Measurements from ENCODE around the gene ITPR1.
A peak's percentile ranks its signal among the peaks of the same experiment; 100 is the strongest.
"Not testable (repeated sequence)": the region's sequence is repeated elsewhere in the genome, so short reads cannot be mapped to it uniquely, and the experiment has no call there.

Gene ITPR1

DNA sequence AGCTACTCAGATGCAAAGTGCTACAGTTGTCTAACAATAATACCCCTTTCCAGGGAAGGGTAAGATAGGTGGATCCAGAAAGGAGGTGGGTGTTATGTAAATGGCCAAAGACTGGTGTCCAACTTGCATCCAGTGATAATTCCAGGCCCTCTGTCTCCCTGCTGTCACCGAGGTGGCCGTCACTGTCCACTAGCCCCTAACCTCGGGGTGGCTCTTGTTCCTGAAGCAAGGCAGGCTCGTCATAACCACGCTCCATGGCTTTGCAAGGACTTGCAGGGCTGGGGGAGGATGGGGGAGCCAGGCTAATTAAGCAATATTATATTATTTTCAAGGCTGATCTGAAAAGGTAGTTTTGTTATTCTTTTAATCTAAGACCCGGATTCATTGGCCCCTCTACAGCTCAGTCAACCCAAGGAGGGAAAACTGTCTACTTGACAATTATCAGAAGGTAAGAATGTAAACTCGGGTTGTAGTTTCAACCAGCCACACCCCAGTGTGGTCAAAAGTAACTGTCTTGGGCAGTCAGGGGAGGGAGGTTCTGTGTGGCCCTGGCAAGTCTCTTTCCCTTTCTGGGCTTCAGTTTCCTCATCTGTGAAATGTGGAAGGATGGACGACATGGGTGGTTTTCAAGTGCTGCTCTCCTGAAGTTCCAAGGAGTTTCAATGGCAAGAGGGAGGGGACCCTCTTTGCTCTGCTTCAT, 266.0 kb downstream of the ITPR1 start:
- DNase-seq (ENCODE audit: low spot score): no peak

DNA sequence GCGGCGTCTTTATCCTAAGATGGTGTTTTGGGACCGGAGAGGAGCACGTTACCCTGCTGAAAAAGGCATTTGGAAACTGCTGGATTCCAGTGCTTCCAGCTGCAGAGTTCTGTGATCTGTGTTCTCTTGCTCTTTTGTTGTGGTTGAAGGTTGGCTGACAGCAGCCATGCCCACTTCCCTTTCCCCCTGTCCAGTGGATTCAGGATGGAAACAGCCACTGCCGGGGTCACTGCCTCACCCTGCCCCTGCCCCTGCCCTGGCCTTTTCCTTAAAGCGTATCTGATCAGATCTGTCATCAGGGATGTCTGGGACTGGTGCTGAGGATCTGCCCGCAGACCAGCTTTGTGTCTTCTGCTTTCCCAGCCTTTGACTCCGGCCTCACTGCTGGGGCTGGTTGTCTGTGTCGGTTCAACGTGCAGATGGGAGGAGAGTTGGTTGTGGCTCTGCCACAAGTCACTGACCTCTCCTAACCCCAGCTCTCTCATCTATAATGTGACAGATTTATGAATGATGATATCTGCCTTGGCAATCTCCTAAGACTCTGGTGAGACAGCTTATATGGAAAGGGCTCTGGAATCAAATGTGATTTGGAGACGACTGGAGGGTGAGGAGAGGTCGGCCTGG, 266.7 kb downstream of the ITPR1 start:
- DNase-seq (ENCODE audit: low spot score): no peak

DNA sequence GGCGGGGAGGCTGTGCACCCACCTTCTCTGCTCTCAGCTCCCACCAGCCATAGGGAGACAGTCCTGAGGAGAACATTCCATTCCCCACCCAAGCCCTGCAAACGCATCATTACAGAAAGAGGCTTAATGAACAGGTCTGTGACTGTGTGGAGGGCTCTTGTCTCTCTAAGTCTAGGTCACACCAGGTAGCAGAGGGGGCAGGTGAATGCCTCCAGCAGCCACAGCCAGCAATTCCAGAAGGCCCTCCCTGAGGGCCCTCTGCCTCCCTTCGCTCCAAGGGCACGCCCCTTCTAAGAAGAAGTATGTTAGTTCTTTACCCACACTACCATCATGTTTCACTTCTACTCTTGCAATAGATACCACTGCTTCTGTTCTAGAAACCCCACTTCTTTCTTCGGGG, 268.6 kb downstream of the ITPR1 start:
- DNase-seq (ENCODE audit: low spot score): no peak

DNA sequence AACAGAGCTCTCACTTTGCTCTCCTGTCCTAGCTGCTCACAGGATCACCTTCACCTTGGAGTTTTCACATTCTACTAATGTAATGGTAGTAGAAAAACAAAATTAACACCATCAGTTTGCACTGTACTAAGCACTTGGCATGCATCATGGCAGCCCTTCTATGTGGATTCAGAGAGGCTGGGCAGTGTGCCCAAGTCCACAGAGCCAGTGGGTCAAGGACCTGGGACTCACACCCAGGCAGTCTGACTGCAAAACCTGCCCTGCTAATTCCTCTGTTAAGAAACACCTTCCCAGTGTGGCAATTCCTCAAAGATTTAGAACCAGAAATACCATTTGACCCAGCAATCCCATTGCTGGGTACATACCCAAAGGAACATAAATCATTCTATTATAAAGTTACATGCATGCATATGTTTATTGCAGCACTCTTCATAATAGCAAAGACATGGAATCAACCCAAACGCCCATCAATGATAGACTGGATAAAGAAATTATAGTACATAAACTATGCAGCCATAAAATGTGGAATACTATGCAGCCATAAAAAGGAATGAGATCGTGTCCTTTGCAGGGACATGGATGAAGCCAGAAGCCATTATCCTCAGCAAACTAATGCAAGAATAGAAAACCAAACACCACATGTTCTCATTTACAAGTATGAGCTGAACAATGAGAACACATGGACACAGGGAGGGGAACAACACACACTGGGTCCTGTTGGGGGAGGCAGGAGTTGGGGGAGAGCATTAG, 269.5 kb downstream of the ITPR1 start:
- DNase-seq (ENCODE audit: low spot score): not testable (repeated sequence)

DNA sequence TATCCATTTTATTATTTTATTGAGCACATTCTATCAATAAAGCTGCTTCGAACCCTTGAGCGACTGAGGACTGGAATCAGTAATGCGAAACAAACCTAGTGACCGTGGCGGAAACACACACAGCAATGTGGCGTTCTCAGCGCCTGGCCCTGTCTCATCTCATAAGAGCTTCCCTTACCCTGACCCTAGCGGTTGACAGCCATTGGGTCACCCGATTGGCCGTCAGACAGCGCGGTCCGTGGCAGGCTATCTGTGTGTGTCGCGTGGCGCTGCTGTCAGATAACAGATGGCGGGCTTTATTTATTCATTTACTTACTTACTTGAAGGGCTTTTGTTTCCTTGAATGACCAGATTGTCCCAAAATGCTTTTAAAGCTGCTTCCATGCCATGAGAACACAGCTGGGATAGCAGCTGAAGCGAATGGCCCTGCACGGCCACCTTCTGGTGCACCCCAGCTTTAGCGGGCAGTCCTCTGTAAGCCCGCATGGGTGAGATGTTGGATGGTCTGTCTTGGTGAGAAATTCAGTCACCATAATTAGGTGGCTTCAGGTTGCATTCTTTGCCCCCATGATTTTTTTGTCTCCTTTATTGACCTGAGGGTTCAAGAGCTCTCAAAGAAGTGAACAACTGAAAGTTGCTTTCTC, 270.6 kb downstream of the ITPR1 start:
- no peak for DNase-seq (ENCODE audit: low spot score)

DNA sequence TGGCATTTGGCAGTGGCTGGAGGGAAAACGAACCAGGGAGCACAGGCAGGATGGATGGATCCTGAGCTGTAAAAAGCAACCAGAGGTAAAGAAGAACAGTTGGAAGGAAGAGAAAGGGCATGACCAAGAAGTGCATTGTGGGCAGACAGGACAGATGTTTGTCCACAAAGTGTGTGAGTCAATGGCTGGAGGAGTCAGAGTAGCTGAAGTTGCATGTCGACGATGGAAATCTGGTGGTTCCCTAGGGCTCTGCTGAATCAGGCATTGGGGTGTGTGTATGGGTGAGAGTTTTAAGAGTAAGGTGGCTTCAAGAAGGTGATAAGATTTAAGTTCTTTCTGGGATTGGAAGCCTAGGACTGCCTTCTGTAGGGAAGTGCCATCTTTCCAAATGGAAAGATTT, 272.1 kb downstream of the ITPR1 start:
- no peak for DNase-seq (ENCODE audit: low spot score)

DNA sequence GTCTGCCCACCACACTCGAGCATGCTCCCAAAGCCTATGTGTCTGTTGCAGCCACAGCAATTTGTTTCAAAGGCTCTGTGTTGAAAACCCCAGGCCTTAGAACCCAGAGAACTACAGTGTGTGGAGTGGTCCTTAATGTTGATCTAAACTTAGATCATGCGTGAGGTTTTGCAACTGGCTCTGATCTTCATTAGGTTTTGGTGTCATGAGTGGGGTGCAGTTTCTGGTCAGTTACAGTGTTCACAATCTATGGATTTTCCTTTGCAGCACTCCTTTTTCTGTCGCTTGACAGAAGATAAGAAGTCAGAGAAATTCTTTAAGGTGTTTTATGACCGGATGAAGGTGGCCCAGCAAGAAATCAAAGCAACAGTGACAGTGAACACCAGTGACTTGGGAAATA, 273.1 kb downstream of the ITPR1 start:
- no peak for DNase-seq (ENCODE audit: low spot score)

DNA sequence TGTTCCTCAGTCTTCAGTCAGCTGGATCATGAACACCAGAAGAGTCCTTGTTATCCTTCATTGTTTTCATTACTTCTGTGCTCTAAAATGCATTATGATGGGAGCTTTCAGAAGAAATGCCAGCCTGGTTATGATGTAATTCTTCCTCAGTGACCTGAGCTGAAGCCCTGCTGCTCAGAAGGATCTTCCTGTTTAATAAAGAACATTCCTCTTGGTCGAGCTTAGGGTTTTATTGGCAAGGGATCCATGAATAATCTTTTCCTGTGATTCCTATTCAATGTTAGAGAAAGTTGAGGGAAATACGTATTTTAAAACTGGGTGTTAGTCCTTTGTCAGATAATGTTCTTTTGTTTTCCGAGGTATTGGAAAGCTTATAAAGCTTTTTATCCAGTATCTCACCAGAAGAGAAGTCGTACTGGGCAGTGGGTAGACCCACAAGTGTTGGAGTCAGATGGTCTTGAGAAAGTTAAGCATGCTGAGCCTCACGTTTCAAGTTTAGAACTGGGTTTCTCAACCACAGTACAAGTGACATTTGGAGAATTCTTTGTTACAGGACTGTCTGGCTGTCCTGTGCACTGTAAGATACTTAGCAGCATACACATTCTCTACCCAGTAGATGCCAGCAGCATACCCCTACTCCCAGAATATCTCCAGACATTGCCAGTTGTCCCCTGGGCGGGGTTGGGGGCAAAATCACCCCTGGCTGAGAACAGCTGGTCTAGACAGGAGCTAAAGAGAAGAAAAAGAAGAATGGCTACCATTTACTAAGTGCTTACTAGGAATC, 273.8 kb downstream of the ITPR1 start:
- DNase-seq (ENCODE audit: low spot score): no peak

DNA sequence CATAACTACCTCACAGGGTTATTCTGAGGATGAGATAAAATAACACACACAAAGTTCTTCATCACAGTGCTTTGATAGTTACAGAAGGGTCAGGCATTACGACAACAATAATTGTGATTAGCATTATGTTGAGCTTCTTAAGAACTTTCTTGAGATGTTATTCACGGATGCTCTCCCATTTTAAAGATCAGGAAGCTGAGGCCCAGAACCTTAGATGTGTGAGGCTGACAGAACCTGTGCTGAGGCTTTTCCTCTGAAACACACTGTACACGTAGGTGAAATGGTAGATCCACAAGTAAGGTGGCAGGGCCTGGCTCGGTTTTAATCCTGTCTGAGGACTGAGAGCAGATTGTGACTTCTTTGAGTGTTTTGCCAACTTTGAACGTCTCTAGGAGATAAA, 274.9 kb downstream of the ITPR1 start:
- no peak for DNase-seq (ENCODE audit: low spot score)

DNA sequence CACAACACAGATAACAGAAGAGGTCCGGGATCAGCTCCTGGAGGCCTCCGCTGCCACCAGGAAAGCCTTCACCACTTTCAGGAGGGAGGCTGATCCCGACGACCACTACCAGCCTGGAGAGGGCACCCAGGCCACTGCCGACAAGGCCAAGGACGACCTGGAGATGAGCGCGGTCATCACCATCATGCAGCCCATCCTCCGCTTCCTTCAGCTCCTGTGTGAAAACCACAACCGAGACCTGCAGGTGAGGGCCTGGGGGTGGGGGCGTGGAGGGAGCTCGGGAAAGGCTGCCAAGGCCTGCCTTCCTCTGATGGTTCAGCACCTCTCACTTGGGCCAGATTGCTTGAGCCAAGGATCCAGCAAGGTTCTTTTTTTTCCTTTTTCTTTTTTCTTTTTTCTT, 275.4 kb downstream of the ITPR1 start:
- no peak for DNase-seq (ENCODE audit: low spot score)

DNA sequence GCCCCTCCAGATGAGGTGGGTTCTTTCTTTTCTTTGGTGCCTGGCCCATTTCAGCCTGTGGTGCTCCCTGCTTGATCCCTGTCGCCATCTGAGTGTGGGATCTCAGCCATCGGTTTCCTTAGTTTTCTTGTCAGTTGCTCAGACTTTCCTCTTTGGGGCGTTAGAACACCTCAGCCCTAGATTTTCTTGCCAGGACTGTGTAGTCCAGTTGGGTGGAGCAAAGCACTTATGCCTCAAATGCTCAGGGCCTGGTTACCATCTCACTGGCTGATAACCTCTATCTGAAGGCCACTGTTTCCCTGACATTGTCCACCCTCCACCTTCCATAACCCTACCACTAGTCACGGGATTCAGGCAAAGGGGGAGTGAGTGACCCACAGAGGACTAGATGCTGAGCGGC, 277.4 kb downstream of the ITPR1 start:
- no peak for DNase-seq (ENCODE audit: low spot score)

DNA sequence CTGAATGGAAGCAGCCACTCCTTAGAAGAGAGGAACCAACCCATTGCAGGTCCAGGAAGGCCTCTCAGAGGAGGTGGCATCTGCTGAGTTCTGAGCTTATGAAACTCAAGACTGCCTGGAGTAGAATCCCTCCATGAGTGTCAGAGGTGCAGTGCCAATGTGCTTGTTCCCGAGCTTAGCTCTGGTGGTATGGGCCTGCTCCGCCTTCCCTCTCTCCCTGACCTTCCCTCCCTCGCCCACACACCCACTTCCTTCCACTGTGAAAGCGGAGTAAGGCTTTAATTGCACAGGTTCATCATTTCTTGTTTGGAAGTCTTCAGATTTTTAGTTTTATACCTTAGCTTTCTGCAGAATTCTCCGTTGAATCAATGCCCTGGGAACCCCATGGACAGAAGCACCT, 278.1 kb downstream of the ITPR1 start:
- DNase-seq (ENCODE audit: low spot score): no peak

DNA sequence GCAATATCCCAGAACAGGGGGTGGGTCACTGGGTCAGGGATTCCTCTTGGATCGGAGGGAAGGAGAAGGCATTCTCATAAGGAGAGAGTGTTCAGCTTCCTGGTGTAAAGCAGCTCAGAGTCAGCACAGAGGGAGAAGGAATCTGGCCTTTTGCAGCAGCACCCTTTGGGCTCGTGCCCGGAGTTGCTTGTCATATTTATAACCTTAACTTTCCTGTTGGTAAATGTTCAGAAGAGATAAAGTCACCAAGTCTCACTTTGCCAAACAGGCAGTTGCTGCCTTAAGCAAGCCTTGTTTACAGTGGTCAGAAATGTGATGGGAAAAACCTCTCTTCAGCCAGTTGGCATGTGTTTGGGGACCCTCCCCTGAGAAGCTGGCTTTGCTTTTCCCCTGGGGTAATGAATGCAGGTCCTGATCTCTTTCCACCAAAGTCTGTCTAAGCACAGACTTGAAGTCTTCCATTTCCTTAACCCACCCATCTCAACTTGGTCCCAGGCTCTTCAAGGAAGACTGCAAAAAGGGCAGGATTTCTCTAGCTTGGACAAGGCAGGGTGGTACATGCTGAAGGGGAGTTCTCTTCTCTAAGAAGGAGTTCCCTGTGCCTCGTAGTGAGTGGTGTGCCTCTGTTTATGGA, 279.1 kb downstream of the ITPR1 start:
- no peak for DNase-seq (ENCODE audit: low spot score)

DNA sequence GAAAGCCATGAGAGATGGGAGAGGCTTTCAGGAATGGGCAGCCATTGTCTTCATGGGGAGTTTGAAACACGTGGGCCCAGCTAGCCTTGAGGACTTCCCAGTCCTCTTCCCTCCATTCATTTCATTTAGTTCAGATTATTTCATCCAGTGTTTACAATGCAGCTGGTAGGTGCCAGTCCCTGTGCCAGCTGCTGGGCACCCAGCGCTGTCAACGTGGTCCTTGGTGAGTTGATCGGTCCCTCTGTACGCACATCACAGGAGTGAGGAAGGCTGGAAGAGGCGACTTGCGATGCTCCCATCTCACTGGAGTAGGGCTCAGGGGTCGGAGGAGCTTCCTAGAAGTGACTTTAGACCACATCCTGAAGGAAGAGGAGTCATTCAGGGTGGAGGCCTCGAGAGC, 279.7 kb downstream of the ITPR1 start:
- no peak for DNase-seq (ENCODE audit: low spot score)

DNA sequence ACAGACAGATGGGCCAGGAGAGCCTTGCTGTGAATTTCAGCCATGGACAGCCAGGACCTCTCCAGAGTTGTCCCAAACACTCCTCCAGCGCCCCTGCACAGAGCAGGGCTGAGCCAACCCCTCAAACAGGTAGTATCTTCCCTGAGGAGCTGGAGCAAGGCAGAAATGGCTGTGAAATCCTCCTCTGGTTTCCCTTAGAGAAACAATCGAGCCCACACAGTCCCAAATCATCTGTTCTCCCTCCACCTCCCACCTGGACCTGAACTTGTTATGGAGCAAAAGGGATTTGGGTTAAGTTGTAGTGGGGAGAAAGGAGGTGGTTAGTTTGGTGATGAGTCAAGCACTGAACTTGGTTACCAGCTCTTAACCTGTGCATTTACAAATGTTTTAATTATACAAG, 280.4 kb downstream of the ITPR1 start:
- no peak for DNase-seq (ENCODE audit: low spot score)

DNA sequence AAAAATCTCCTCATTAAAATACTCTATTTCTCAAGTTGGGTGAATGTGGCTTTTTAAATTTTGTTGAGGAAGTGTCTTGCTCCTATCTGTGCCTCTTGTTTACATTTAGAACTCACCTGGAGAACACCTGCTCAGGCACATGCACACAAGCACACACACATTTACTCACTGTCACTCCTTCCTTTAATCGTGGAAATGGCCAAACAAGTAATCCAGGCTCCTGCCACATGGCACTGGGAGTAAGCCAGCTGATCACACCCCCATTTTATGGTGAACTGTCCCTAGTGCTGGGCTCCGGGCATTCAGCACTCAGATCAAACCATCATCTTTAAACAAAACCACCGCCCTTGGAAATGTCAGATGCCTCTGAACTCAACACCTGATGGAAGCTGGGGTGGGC, 281.4 kb downstream of the ITPR1 start:
- no peak for DNase-seq (ENCODE audit: low spot score)

DNA sequence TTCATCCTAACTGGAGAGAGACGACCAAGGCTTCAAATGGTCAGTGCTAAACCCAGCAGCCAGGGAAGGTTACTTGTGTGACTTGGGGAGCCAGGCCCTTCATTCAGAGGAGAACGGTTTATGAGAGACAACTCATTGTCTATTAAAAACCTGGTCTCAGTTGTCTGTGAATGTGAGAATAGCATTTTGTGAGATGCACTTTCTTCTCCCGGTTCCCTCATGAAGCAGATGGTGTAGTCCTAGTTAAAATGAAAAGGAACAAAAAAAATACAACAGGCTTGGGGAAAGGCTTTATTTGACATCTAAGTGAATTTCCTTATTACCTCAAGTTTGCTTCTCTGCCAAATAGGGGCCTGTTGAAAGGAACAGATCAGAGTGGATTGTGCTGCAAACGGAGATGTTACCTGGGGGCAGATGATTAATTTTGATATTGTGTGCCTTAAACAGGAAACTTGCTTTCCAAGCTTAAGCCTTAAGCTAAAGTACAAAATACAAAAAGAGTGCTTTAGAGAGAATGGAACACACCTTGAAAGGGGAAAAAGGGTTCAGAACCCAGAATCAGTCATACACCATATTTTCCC, 283.3 kb downstream of the ITPR1 start:
- DNase-seq (ENCODE audit: low spot score): no peak

DNA sequence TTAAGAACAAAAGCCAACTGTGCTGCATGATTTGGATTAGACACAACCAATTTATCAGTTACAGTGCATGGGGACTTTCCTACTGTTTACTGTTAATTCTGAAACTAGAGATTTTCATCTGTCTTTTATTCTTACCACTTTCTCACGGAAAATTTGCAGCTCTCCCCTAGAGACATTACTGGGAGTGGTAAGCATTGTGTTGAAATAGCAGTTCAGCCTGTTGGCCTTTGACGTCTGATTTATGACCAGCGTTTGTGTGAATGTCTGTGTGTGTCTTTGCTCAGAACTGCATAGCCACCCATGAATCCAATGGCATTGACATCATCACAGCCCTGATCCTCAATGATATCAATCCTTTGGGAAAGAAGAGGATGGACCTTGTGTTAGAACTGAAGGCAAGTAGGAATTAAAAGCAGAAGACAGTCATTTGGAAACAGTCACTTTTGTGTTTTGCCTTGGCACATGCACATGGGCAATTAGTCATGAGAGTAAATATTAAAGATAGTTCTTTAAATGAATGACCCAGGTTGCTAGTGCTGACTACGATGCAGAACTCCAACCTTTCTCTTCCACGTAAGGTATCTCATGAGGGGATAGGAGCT, 283.9 kb downstream of the ITPR1 start:
- DNase-seq (ENCODE audit: low spot score): peak; percentile 84

DNA sequence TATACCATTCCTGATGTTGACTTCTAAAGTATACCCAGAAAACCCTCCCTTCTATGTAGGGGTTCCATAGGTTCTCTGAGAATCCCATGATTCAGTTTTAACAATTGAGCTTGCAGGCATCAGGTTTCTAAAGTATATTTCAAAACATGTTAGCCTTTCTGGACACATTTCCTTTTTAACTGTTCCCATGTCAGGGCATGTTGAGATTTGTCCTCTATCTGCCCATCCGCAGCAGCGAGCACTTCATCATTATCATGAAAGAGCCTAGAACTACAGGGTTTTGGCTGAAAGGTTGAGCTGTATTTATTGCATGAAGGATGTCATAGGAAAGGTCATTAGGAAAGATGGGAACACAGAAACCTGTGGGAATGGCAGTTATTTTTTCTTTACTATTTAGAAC, 285.0 kb downstream of the ITPR1 start:
- DNase-seq (ENCODE audit: low spot score): no peak

DNA sequence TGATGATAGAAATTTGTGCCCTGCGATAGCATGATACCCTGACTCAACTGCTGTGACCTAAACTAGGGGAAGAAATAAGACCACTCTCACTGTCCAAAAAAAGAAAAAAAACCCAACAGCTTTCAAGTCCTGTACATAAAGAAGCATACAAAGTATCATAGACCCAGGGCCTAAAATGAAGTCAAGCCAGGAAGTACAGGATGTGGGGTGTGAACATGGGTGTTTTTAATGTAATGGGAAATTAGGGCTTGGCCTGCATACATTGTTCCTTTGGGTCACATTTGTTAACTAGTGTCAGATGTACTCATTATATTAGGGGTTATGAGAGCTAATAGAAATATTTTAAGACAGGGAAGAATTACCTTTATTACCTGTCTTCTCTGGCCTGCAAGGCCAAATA, 285.6 kb downstream of the ITPR1 start:
- DNase-seq (ENCODE audit: low spot score): no peak

DNA sequence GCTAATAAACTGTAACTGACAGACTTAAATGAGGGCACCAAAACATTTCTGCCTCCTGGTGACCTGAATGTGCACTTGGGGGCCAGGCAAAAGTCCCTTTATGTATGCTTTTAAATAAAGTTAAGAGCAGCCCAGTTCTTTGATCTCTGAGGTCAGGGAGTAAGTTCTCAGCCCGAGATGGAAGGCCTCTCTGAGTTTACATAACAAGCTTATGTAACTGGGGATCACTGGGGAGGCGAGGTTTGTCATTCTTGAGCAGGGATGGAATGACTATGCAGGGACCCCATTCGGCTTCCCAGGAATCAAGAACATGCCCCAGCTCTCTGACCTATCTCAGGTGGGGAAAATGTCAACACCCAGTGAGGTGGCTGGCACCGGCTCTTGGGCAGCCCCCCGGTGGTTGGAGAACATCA, 287.4 kb downstream of the ITPR1 start:
- DNase-seq (ENCODE audit: low spot score): no peak
